GOT3 (cell line): ENCODE measurements around the gene TLE4.
"Not testable (repeated sequence)": the region's sequence is repeated elsewhere in the genome, so short reads cannot be mapped to it uniquely, and the experiment has no call there.

Experiments
- DNase-seq: peaks from one replicate; lab custom pipeline; 2025; ENCODE audit warnings: mixed read lengths; lab: John Stamatoyannopoulos, UW

Gene TLE4

DNA sequence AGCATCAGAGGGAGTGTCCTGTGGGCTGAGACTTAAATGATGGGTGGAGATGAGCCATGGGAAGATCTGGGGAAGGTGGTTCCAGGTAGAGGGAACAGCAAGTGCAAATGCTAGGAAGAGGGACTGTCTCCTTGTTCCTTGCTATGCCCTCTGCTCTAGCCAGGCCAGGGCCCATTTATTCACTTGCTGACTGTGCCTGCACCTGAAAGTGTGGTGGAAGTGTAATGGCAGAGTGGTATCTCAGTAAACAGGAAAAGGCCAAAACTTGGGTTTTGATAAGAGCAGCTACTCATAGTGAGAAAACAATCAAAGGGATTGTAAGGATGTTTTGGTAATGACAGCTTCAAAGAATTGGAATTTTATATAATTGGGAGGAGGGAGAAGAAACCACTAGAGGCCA is 32.4 kb downstream of the TLE4 start:
- no peak for DNase-seq

DNA sequence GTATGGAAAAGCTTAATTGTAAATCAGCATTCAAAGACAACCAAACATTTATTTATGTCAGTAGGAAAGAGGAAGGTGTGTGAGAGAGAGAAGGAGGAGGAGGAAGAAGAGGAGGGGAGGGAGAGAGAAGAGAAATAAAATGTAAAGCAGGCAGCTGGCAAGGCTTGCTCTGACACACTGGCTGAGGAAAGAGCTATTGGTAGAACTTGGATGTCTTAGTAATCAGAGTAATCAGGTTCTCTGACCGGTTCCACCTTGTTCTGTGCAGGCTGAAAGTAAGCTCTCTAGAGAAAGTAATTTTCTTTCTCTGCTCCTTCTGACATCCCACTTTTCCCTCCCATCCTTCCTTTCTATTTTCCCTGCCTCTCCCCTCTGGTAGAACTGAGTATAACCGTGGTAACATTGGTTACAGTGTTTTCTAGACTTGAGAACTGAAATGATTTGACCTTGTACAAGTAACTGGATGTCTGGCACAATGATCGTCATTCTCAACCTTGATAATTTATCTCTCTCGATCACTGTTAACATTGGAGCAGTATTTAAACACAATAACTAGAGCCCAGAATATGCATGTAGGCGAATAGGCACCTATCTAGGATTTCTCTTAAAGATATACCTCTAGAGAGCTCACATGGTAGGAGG is 33.3 kb downstream of the TLE4 start:
- DNase-seq = no peak

DNA sequence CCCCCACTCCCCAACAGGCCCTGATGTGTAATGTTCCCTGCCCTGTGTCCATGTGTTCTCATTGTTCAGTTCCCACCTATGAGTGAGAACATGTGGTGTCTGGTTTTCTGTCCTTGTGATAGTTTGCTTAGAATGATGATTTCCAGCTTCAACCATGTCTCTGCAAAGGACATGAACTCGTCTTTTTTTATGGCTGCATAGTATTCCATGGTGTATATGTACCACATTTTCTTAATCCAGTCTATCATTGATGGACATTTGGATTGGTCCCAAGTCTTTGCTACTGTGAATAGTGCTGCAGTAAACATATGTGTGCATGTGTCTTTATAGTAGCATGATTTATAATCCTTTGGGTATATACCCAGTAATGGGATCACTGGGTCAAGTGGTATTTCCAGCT is 34.8 kb downstream of the TLE4 start:
- DNase-seq = not testable (repeated sequence)

DNA sequence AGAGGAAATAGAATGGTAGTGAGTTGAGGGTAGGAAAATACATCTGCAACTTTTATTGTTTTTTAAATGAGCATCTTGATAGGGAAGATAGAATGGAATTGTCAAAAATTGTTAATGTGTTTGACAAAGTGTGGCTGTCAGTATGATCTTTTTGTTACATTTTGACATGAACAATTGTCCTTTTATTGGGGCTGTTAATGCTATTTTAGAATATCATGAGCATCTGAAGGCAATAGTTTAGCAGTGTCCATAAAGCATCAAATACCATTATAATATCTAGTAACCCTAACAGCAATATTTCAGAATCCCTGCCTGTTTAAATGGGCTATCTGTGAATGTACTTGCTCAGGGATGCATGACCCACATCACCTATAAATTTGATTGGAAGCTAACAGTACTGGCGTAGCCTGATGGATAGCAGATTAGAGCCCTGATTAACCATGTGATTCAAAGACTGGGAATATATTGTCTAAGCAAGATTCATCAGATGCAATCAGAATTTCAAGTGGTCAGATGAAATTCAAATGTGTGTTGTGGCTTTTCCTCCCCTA is 37.8 kb downstream of the TLE4 start:
- no peak for DNase-seq

DNA sequence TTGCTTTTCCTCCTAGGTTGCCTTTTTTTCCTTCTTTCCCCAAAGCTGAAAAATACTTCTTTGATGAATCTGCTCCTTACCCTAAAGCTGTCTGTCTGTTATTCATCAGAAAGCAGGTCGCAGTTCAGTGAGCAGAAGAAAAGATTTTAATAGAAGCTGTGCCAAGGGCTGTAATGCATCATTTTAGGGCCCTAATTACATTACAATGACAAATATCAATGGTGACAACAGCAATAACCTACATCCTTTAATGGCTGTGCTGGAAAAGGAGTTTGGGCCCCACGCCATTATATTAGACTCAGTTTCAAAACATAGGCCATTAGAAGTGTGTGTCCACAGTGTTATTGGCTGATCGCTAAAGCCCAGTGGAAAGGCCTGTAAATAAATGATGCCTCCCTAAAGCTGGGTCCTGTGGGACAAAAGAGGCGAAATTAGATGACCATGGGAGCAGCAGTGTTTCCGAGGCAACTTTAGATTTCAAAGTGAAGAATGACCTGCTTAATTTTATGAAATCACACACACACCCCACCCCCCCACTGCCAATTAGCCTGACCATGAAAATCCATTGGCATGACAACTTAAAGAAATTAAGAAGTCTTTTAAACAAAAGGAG is 38.4 kb downstream of the TLE4 start:
- no peak for DNase-seq

DNA sequence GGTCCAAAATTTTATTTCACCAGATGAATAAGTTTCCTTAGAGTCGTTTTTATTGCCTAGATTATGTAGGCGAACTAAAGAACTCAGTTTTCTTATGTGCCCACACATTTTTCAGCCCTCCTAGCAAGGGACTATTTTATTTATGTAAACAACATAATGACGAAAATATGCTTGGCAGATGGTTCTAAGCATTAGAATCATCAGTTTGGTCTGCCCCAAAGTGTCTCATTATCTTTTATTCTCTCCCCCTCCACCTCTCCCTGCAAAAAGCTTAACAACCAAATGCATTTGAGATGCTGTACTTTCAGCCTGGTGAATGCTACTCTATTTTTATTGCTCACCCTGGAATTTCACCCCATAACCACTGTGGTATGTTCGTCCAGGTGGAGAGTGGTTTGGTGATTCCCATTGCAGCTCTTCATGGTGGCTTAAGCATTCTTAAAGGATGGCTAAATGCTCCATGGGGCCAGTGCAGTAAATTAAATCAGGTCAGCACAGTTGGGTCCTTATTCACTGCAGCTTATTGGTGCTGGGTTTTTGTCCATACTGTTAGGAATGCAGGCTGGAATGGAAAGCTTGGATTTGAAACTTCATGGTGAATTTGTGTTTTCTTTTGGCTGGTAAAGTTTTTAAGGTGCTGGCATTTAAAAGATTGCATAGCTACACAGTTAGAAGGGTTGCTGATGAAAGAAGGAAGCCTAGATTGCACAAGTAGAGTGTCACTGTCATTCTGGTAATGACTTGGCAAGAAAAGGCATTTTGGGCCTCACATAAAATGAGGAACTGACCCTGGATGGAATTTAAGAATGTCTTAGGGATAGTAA is 39.2 kb downstream of the TLE4 start:
- no peak for DNase-seq

DNA sequence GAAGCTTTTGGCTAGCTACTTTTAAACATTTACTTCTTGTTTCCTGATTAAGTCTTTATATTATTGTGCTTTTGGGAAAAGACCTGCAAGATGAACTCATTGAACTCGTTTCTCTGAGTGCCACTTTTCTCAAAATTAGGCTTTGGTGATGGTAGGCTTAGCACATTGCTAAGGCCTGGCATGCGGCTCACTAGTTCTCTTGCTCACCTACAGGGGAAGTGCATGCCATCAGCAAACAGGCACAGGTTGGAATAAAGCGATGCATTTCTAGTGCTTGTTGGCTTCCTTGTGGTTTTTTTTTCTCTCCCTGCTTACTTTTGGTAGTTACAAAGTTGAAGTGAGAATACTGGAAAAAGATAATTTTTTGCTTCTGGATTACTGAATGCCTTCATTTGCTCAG is 41.4 kb downstream of the TLE4 start:
- no peak for DNase-seq

DNA sequence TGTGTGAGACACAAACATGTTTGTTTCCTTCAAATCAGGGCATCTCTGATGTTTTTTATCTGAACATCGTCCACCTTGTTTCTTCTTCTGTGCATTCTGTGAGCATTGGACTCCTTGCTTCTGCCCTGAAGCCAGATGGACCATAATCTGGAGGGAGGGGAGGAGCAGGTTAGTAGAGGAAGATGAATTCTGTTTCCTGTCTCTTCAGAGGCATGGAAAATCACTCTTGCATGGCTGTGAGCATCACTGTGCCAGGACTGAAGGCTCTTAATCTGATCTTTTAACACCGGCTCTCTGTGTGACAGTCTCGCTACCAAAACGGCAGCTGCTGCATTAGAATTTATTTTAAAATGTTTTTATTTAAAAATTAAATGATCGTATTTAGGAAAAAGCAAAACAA is 43.3 kb downstream of the TLE4 start:
- DNase-seq = no peak

DNA sequence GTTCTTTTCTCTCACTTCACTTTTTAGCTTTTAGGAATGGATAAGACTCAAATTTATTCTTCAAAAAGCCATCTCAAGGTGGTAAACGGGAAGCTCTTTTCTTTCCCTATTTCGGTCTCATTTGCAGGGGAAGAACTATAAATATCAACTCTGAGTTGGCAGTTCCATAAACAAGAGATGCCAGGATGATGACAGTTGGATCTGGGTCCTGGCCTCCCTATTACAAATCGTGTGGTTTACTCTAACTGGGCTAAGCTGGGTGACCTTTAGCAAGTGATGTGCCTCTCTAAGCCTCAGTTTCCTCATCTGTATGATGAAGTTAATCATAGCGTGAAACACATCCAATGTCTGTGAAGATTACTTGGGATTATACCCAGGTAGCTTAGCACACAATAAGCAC is 44.2 kb downstream of the TLE4 start:
- DNase-seq = no peak

DNA sequence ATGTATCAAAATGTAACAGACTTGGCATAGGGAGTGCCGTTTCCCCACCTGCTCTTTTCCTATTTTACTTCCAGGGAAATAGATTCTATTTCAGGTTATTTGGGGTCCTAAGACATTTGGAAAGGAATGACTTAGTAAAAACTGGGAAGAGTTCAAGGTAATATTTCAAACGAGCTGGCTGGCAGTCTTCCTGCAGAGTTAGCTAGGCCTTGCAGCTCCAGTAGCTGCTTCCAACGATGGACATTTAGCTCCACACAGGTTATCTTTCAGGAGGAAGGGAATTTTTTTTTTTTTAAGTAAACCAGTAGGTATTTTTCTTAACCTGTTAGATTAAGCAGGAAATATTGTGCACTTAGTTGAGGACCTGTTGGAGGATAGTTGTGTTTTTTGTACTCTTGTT is 45.2 kb downstream of the TLE4 start:
- DNase-seq = no peak

DNA sequence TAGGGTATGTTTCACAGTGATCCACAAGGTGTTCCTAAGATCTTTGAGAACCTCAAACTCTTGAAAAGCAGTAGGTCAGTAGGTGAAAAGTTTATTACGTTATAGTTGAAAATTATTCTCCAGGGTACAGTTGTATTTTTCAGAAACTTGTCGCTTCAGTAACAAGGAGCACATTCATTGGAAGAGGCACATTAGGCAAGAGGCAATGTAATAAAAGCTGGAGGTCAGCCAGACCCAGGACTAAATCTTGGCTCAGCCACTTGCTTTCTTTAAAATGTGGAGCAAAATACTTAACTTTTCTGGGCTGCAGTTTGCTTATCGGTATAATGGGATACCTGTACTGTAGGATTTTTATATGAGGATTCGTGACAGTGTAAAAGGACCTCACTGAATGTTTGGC is 45.6 kb downstream of the TLE4 start:
- no peak for DNase-seq

DNA sequence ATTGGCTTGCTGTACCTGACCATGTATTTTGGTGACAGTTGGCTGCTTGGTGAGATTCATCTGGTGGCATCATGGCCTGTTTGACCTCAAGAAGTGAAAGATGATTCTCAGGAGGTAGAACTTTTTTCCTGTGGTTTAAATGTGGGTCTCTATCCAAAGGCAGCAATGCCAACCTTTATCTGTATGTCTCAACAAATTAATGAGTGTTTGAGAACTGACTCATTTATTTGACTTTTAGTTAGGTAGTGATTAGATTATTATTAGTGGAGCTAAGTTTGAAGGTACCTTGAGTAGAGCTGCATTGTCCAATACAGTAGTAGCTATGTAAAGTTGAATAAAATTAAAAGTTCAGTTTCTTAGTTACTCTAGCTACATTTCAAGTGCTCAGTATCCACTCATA is 48.2 kb downstream of the TLE4 start:
- no peak for DNase-seq

DNA sequence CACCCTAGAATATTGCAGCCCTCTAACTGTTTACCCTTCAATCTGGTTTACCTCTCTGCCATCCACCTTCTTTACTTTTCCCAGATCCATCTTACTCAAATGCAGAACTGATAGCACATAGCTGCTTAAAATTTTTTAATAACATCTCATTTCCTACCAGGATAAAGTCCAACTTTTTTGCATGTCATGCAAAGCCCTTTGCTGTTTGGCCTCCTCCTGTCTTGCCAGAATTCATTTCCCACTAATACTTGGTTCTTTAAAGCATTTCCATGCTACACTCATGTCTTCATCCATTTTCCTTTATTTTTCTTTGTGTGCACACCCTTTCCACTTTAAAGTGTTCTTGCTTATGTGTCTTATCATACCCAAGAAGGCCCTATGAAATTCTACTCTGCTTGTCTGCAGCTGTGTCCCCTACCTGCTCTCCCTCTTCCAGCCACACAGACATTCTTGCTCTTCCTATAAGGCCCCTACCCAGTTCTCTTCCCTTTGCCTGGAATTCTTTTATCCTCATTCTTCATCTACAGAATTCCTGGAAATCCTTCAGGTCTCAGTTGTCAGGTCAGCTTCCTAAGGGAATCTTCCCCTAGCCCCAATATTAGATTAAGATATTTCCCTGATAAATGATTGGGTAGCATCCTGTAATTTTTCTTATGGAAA is 50.3 kb downstream of the TLE4 start:
- DNase-seq = no peak

DNA sequence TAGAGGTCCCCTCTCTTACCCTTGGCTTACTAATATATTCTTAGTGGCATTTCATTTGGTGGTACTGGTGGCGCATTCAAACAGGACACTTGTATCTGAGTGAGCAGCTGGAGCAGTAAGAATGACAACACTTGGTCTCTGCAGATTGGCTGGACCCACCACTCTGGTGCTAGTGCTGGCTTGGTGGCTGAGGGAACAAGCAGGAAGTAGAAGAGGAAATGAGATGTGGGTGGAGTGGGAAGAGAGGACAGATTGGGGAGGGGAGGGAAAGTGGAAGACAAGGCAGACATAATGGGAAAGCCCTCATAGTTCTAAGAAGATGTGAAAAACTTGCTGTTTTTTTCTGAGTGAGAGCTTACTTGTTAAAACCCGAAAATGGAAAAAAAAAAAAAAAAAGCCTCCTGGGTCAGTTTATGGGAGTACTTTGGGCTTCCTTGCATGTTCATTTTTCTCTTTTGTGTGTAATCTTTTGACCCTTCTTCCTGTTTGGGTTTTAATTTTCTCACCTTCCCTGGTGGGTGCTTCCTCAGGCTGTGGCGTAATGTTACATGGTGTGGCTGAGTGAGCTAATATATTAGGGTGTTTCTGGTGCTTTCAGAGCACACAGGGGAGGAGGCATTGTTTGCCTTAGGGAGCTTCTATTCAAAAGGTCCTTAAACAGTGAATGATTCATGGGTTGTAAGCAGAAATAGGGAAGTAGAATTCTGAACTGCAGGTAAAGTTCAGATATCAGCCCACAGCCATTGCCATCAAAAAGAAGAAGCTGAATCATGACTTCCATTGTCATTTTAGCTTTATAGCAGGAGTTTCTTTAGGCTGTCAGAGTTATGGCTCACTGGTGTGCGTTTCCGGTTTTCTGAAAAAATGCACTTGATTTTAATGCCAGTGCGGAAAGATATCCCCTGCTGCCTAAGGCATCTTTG is 52.3 kb downstream of the TLE4 start:
- no peak for DNase-seq

DNA sequence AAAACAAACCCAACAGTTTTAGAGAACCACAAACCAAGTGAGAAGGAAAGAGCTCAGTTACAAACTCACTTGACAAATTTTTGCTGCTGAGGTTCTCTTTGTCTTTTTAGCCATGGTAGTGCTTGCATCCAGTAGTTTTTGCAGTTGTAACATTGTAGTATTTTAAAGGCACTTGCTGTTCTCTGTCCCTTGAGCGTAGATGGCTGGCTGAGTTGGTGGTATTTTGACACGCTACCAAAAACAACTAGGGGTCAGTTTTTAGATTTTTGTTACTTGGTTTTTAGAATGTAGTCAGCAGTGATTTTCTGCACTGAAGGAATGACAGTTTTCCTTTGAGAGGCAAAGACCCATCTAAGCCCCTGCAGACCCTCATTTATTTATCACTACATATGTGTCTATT is 58.0 kb downstream of the TLE4 start:
- DNase-seq = no peak

DNA sequence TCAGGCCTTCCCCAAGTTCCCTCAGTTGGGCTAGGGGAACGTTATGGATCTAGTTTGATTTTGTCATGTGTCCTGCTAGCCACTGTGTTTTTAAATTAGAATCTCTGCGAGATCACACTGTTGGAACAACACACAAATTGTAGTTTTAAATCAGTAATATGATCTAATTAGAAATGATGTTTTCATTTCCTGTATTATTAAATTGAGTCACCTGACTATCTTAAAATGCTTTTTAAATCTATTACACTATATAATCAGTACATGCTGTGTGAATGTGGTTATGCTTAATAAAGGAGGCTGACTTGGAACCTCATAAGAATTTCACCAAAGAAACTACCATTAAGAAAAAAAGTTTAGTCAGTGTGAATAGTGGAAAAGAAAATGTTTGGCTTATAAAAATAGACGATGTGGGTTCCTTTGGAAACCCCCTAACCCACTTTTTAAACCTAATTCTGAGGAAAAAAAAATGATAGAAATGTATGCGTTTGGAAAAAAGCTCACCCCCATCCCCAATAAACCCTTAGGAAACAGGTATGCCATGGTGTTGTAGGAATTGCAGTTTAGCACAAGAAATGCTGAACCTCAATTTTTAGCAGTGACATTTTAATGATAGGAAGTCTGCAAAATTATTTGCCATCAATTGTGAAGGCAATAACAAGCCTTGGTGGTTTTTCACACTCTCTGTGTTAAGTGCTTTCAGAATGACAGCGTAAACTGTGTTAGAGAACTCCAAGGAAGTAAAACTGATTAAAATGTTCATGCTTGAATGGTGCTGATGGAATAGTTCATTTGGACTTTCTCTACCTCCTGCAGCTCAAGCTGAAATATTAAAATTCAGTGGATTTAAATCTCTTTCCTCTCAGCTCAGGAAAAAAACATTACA is 59.0 kb downstream of the TLE4 start:
- no peak for DNase-seq

DNA sequence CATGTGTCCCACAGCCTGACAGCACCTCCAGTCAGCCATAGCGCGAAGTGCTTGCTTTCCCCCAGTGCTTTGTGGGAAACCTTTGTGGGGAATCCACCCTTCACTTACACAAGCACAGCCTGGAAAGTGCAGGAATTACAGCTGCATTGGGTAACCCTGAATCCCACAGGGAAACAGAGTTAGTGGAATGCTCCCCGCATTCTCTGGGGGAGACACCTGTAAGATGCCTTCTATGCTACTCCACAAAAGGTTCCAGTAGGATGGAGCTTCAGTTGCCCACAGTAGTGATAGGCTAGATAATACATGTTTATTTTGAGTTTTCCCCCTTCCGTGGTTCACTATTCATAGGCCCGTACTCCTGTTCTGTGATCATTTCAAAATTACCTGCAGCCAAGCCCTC is 60.3 kb downstream of the TLE4 start:
- no peak for DNase-seq

DNA sequence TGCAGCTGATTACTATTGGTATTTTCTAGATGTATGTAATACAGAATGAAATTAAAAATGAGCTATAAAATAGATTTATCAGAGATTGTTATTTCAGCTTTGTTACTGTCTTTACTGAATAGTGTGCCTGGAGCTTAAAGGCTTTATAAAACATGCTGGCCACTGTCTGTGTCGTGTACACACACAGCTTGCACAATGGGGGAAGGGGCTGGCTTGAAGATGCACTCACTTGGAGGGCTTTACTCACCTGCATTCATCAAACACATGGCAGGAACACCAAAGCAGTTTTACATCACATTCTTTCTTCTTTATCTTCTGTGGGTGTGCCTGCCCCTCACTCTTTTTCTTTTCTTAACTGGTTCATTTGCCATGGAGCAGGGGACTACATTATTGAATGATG is 60.9 kb downstream of the TLE4 start:
- no peak for DNase-seq

DNA sequence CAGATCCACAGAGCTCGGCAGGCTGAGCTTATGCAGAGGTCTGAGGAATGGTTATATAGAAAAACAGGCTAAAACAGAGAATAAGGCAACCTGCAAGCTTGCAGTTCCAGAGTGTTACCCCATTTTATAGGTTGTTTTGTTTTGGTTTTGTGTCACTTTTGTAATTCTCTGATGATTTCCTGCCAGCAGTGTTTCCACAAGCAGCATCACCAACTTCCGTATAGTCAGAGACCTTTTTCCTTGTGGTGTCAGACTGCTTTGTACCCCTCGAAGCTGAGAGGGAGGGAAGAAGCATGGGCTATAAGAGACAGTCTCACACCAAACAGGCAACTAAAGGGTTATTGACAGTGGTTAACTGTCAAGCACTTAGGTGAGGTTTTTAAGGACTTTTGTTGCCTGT is 61.8 kb downstream of the TLE4 start:
- no peak for DNase-seq

DNA sequence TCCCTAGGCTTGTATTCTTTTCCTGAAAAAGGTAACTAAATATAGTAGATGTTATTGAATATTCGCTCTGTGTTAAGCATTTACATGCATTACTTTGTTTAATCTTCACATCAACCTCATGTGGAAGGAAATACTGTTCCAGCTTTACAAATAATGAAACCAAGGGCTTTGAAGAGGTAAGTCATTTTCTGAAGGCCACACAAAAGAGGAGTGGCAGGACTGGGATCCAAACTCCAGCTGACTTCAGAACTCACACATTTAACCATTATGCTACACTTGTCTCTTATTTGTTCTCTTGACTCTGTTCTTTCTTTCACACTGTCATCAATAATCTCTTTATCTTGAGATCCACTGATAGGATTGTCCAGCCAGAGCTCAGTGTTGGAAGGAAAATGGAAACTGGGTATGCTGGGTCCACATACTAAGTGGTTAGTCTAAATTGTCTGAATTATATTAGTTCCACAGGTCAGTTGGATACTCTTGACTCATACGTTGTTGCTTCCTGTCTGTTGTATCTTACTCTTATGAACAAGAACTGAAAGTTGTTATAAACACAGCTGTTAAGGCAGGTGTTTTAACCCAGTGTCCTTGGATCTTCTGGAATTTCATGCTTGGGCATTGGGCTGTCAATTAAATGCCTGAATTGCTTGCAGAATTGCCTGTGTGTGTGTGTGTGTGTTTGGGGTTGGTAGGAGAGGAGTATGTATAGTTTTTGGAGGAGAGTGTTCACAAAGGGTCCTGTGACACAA is 65.6 kb downstream of the TLE4 start:
- no peak for DNase-seq
